Skin epidermis (tissue), 12 donors: ENCODE data around the gene REC8.

Experiments used
- H3K27ac ChIP-seq, 21 experiments: fragments of 200-600 bp; sonication (generic) in 11 of 21; one replicate each; pipeline ENCODE4 v1.5.0; 2020; ENCODE audit warnings: mild to moderate bottlenecking in 3 of 21, inconsistent platforms in 2 of 21, moderate library complexity in 2 of 21
- H3K4me3 ChIP-seq, 7 experiments: fragments of 200-600 bp; sonication (generic) in 2 of 7; one replicate each; pipeline ENCODE4 v1.5.0; 2020; ENCODE audit warnings: inconsistent platforms in 2 of 7, mild to moderate bottlenecking in 2 of 7, moderate library complexity in 1 of 7

Gene REC8

GRCh38 chr14:24171422-24172260 lies at the start of gene REC8:
REC8 (plus strand) TSS chr14:24172080; CDS start chr14:24172553, 473 bp downstream.
- Histone ChIP-seq H3K4me3 (peak within 1 kb of the TSS in 4 of 7 experiments; percentile 0 to 15 (median 14)), H3K27ac (peak within 1 kb of the TSS in 2 of 21 experiments; percentile 34 to 36)

- Histone ChIP-seq H3K27ac (no peak overlapping the region), H3K4me3 (no peak overlapping the region)
Observed at GRCh38 chr14:24122416-24122815, 49.5 kb upstream of the REC8 start.

GRCh38 chr14:24122898-24123297 lies 49.0 kb upstream of the REC8 start:
- Histone ChIP-seq H3K27ac (no peak overlapping the region), H3K4me3 (no peak overlapping the region)

GRCh38 chr14:24123424-24124417 lies 48.2 kb upstream of the REC8 start:
- no peak overlapping the region for H3K4me3 ChIP-seq
- peak overlapping the region in 1 of 21 experiments; percentile 55 for H3K27ac ChIP-seq

GRCh38 chr14:24126939-24127338 lies 44.9 kb upstream of the REC8 start:
- Histone ChIP-seq H3K4me3 (no peak overlapping the region), H3K27ac (no peak overlapping the region)

- H3K27ac ChIP-seq = no peak overlapping the region
Observed at GRCh38 chr14:24127673-24128072, 44.2 kb upstream of the REC8 start.

GRCh38 chr14:24129410-24129998 lies 42.4 kb upstream of the REC8 start:
- Histone ChIP-seq H3K27ac (no peak overlapping the region), H3K4me3 (no peak overlapping the region)

More at GRCh38 chr14:24127673-24128072, 44.2 kb upstream of the REC8 start:
- no peak overlapping the region for H3K4me3 ChIP-seq

- H3K27ac ChIP-seq = peak within 1 kb of the TSS in 1 of 21 experiments; percentile 14
- no peak within 1 kb of the TSS for H3K4me3 ChIP-seq
Observed at GRCh38 chr14:24130380-24130716, 41.5 kb upstream of the REC8 start, which contains the start of gene FITM1. FITM1 (plus strand) TSS chr14:24130659; CDS start chr14:24131564, 905 bp downstream.

GRCh38 chr14:24130717-24131548 lies 40.9 kb upstream of the REC8 start:
- no peak overlapping the region for H3K4me3 ChIP-seq

GRCh38 chr14:24131549-24131966 lies 40.3 kb upstream of the REC8 start:
- H3K27ac ChIP-seq = peak overlapping the region in 5 of 21 experiments; percentile 14 to 55 (median 37)
- no peak overlapping the region for H3K4me3 ChIP-seq

More at GRCh38 chr14:24130717-24131548, 40.9 kb upstream of the REC8 start:
- H3K27ac ChIP-seq = peak overlapping the region in 1 of 21 experiments; percentile 14

GRCh38 chr14:24132061-24132685 lies 39.7 kb upstream of the REC8 start:
- Histone ChIP-seq H3K27ac (peak overlapping the region in 12 of 21 experiments; percentile 18 to 74 (median 37)), H3K4me3 (no peak overlapping the region)

- no peak overlapping the region for H3K4me3 ChIP-seq
- H3K27ac ChIP-seq = peak overlapping the region in 5 of 21 experiments; percentile 20 to 55 (median 37)
Observed at GRCh38 chr14:24132976-24133375, 38.9 kb upstream of the REC8 start.

GRCh38 chr14:24133735-24134134 lies 38.1 kb upstream of the REC8 start:
- no peak overlapping the region for H3K27ac ChIP-seq
- no peak overlapping the region for H3K4me3 ChIP-seq

- Histone ChIP-seq H3K27ac (peak overlapping the region in 20 of 21 experiments; percentile 50 to 100 (median 96)), H3K4me3 (peak overlapping the region; percentile 63 to 100 (median 96))
Observed at GRCh38 chr14:24135584-24135833, 36.4 kb upstream of the REC8 start.

GRCh38 chr14:24135834-24136683 lies 35.8 kb upstream of the REC8 start, which contains the start of gene PSME1:
PSME1 (plus strand) TSS chr14:24136194; CDS start chr14:24136263, 69 bp downstream.
- peak within 1 kb of the TSS; percentile 89 to 100 (median 96) for H3K27ac ChIP-seq
- peak within 1 kb of the TSS; percentile 63 to 100 (median 96) for H3K4me3 ChIP-seq

- Histone ChIP-seq H3K4me3 (peak overlapping the region; percentile 63 to 100 (median 96)), H3K27ac (peak overlapping the region; percentile 89 to 100 (median 96))
Observed at GRCh38 chr14:24136684-24137528, 35.0 kb upstream of the REC8 start.
